Activated naive CD8-positive, alpha-beta T cell treated with anti-CD3 and anti-CD28 coated beads, Interleukin-2, amount 50 U/mL, for 24 hours (primary cell): ENCODE data around the gene USP33.
A peak's percentile ranks its signal among the peaks of the same experiment; 100 is the strongest.
"Not testable (repeated sequence)": the region's sequence is repeated elsewhere in the genome, so short reads cannot be mapped to it uniquely, and the experiment has no call there.

Source experiments
- ATAC-seq: fragments of 150-1000 bp; cut with Tn5 transposase; one replicate; pipeline ENCODE4 v1.10.0; 2021
- DNase-seq: peaks from one replicate; pipeline ENCODE4 v3.0.0; 2021
- H3K27ac Mint-ChIP-seq: one replicate; pipeline ENCODE4 v1.8.0; 2021; ENCODE audit warnings: mild to moderate bottlenecking, mixed read lengths
- H3K27me3 Mint-ChIP-seq: one replicate; pipeline ENCODE4 v1.8.0; 2021; ENCODE audit warnings: mixed read lengths
- H3K36me3 Mint-ChIP-seq: one replicate; pipeline ENCODE4 v1.8.0; 2021; ENCODE audit warnings: low read depth, mixed read lengths
- H3K4me1 Mint-ChIP-seq: one replicate; pipeline ENCODE4 v1.8.0; 2021; ENCODE audit warnings: mixed read lengths
- H3K4me3 Mint-ChIP-seq: one replicate; pipeline ENCODE4 v1.8.0; 2021; ENCODE audit warnings: mild to moderate bottlenecking, moderate library complexity, mixed read lengths
- H3K9me3 Mint-ChIP-seq: one replicate; pipeline ENCODE4 v1.8.0; 2021; ENCODE audit warnings: mixed read lengths

The USP33 gene

DNA sequence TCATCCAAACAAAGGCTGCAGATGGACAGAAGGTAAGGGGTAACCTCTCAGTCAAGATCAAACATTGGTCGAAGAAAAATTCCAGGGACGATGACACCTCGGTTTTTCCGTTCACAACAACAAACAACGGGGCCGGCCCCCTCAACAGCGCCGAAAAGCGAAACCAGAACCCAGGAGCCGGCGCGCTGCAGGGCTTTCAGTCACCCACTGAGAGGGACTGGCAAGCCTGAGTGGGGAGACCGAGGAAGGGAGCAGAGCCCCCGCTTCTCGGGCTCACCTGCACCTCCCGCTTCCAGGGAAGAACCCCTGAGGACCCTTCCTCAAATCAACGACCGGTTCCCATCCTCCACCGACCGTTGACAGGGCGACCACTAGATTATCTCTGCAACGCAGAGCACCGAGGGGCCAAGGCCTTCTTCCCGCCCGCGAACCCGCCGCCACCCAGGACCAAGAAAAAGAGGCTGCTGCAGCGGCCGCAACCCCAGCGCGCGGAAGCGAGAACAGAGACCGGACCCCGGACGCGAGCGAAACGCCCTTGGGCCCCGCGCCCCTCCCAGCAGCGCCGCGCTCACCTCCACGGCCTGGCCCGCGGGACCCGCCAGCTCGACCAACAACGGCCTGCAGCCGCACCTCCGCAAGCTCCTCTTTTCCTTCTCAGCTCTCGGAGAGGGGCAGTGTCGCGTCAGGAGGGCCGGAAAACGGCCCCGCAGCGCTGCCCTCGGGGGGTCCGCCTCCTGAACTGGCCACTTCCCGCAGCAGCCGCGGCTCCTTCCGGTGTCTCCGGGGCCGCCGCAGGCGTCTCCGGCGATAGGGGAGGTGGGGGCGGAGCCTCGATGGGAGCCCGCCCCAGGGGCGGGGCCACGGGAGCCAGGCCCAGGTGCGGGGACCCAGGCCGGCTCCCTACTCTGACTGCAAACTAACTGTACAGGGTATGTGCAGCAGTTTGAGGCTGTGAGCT lies at the start of gene USP33:
Gene USP33, minus strand, starts transcription at position 782 of the 958 bp plus-strand sequence. CDS start 18,155 bp downstream, outside the sequence.
- Mint-ChIP-seq H3K9me3 (no peaks in the 10 kb centered on the region), H3K36me3 (no peaks in the 10 kb centered on the region), H3K4me3 (peak within 1 kb of the TSS; percentile 91), H3K27ac (peak within 1 kb of the TSS; percentile 94), H3K27me3 (no peaks in the 10 kb centered on the region), H3K4me1 (peaks cover 47% of the 10 kb centered on the region)
- ATAC-seq (peak; percentile 92), DNase-seq (peak; percentile 95)

DNA sequence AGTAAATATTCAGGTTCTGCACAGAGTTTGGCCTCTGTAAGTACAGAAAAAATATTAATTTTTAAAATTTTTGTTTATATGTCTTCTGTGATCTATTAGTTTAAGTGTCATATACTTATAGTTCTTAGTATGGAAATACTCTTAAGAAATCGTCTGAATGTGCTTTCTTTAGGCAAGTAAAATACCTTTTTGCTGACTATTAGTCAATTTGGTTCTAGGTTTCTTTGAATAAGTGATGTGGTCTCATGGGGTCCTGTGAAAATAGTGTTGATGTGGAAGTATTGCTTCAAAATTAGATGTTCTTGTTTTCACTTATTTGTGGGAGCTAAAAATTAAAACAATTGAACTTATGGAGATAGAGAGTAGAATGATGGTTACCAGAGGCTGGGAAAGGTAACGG lies 43.7 kb upstream of the USP33 start:
- ATAC-seq (no peak), DNase-seq (no peak)
- Mint-ChIP-seq H3K4me1 (no peaks in the 10 kb centered on the region), H3K36me3 (peaks cover 22% of the 10 kb centered on the region), H3K27me3 (no peaks in the 10 kb centered on the region), H3K27ac (no peak overlapping the region), H3K4me3 (no peak overlapping the region), H3K9me3 (no peaks in the 10 kb centered on the region)

DNA sequence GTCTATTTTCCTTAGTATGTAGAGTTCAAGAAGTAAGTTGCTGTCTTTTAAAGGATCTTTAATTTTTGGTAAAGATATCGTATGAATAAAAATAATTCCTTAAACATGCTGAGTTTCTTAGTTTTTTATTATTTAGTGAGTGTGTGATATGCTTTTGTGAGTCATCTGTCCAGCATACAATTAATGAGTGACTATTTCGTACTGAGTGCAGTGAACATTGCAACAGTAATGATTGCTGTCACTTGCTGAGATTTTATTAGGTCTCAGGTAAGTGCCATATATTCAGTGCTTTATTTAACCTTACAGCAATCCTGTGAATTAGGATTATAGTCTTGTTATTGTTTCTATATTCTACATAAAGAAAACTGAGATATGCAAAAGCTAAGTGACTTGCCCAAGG lies 42.4 kb upstream of the USP33 start:
- Mint-ChIP-seq H3K27ac (no peak overlapping the region), H3K36me3 (peaks cover 23% of the 10 kb centered on the region), H3K4me1 (no peaks in the 10 kb centered on the region), H3K27me3 (no peaks in the 10 kb centered on the region), H3K9me3 (no peaks in the 10 kb centered on the region), H3K4me3 (no peak overlapping the region)
- DNase-seq (no peak), ATAC-seq (no peak)

DNA sequence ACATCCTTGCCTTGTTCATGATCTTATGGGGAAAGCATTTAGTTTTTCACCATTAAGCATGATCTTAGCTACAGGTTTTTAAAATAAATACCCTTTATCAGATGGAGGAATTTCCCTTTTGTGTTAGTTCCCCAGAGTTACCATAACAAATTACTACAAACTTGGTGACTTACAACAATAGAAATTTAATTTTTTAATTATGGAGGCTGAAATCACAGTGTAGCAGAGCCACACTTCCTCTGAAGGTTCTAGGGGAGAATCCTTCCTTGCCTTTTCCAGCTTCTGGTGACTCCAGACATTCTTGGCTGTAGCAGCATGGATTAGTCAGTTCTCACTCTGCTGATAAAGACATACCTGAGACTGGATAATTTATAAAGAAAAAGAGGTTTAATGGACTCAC lies 38.3 kb upstream of the USP33 start:
- DNase-seq (no peak), ATAC-seq (no peak)
- no peaks in the 10 kb centered on the region for H3K27me3 Mint-ChIP-seq
- H3K4me1 Mint-ChIP-seq, result peaks cover 4% of the 10 kb centered on the region
- H3K36me3 Mint-ChIP-seq, result peaks cover 12% of the 10 kb centered on the region
- H3K4me3 Mint-ChIP-seq, result no peak overlapping the region
- H3K27ac Mint-ChIP-seq, result no peak overlapping the region
- no peaks in the 10 kb centered on the region for H3K9me3 Mint-ChIP-seq

DNA sequence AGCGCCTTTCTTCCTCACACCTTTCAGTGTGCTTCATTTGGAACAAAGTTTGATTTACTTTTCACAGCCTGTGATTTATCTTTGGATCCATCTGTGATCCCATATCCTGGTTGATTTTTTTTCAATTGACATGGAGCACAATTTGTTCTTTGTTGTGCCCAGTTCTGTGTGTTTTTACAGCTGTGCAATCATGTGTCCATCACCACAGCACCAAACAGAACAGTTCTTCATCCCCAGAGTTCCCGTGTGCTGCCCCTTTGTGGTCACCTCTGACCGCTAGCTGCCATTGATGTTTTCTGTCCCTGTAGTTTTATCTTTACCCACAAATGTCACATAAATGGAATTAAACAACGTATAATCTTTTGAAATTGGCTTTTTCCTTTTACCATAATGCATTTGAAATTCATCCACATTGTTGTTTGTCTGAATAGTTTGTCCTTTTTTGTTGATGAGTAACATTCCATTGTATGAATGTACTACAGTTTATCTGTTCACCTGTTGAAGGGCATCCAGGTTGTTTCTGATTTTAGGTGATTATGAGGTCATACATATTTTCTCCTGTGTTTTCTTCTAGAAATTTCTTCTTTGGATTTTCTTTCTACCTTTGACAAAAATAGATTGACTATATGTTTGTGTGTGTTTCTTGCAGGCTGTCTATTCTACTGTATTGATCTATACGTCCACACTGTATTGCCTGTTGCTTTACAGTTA lies 37.2 kb upstream of the USP33 start:
- H3K36me3 Mint-ChIP-seq, result peaks cover 15% of the 10 kb centered on the region

DNA sequence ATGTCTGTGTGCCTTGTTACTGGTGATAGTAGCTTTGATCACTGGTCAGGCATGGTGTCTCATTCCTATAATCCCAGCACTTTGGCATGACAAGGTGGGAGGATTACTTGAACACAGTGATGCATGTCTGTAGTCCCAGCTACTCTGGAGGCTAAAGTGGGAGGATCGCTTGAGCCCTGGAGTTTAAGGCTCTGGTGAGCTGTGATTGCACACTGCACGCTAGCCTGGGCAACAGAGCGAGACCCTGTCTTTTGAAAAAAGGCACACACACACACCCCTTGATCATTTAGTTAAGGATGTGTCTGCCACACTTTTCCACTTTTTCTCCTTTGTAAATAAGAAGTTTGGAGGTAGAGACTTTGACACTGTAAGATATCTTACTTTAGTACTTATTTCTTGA lies 34.9 kb upstream of the USP33 start:
- ATAC-seq (no peak), DNase-seq (no peak)
- no peak overlapping the region for H3K27ac Mint-ChIP-seq
- no peaks in the 10 kb centered on the region for H3K27me3 Mint-ChIP-seq
- H3K36me3 Mint-ChIP-seq, result peaks cover 12% of the 10 kb centered on the region
- H3K4me1 Mint-ChIP-seq, result peaks cover 7% of the 10 kb centered on the region
- no peaks in the 10 kb centered on the region for H3K9me3 Mint-ChIP-seq
- H3K4me3 Mint-ChIP-seq, result no peak overlapping the region

More for the DNA sequence above, 37.2 kb upstream of the USP33 start:
- Mint-ChIP-seq H3K9me3 (no peaks in the 10 kb centered on the region), H3K4me1 (peaks cover 7% of the 10 kb centered on the region), H3K27me3 (no peaks in the 10 kb centered on the region), H3K4me3 (no peak overlapping the region), H3K27ac (no peak overlapping the region)
- DNase-seq (no peak), ATAC-seq (no peak)

DNA sequence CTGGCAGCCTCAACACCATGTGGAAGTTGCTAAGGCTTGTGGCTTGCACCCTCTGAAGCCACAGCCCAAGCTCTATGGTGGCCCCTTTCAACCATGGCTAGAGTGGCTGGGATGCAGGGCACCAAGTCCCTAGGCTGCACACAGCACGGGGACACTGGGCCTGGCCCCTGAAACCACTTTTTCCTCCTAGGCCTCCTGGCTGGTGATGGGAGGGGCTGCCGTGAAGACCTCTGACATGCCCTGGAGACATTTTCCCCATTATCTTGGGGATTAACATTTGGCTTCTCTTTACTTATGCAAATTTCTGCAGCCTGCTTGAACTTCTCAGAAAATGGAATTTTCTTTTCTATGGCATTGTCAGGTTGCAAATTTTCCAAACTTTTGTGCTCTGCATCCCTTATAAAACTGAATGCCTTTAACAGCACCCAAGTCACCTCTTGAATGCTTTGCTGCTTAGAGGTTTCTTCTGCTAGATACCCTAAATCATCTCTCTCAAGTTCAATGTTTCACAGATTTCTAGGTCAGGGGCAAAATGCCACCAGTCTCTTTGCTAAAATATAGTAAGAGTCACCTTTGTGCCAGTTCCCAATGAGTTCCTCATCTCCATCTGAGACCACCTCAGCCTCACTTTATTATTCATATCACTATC lies 26.6 kb upstream of the USP33 start:
- not testable (repeated sequence) for H3K27me3 Mint-ChIP-seq, H3K9me3 Mint-ChIP-seq, ATAC-seq, H3K27ac Mint-ChIP-seq, DNase-seq, H3K4me3 Mint-ChIP-seq
- H3K4me1 Mint-ChIP-seq, result peaks cover 11% of the 10 kb centered on the region
- peaks cover 45% of the 10 kb centered on the region for H3K36me3 Mint-ChIP-seq

DNA sequence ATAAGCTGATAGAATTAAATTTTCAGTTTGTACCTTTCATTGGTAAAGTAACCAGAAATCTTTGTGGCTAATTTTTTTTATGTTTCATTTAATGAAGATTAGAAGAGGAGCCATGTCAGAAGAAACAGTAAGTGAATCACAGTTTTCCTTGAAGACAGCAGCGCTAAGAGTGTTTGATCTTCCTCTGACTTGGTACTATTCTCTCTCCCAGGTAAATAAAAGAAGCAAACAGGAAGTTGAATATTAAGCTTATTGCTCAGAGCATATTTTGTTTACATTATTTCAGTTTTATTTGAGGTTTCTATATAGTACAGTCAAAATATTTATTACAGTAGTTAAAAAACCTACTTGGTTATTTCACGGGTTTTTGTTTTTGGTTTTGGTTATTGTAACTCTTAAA lies 23.5 kb upstream of the USP33 start:
- Mint-ChIP-seq H3K4me1 (peaks cover 33% of the 10 kb centered on the region), H3K4me3 (no peak overlapping the region), H3K27me3 (no peaks in the 10 kb centered on the region), H3K9me3 (peaks cover 5% of the 10 kb centered on the region), H3K36me3 (peaks cover 36% of the 10 kb centered on the region), H3K27ac (no peak overlapping the region)
- DNase-seq (no peak), ATAC-seq (no peak)

DNA sequence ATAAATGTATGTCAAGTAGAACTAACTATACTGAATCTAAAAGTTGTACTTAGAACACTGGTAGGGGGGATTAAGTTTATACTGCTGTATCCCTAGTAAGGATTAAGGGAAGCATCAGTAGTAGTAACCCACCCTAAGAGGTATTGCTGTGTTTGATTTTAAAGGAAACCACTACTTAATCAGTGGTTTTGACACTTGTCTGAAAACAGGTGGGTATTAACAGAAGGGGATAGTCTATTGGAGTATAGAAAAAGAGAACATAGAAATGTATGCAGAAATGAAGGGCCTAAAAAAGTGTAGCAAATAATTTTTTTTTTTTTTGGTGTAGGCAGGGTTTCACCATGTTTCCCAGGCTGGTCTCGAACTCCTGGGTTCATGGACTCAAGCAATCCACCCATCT lies 22.0 kb upstream of the USP33 start:
- DNase-seq (no peak), ATAC-seq (no peak)
- H3K27ac Mint-ChIP-seq, result no peak overlapping the region
- peaks cover 3% of the 10 kb centered on the region for H3K9me3 Mint-ChIP-seq
- H3K4me1 Mint-ChIP-seq, result peaks cover 33% of the 10 kb centered on the region
- H3K36me3 Mint-ChIP-seq, result peaks cover 29% of the 10 kb centered on the region
- no peak overlapping the region for H3K4me3 Mint-ChIP-seq
- no peaks in the 10 kb centered on the region for H3K27me3 Mint-ChIP-seq

DNA sequence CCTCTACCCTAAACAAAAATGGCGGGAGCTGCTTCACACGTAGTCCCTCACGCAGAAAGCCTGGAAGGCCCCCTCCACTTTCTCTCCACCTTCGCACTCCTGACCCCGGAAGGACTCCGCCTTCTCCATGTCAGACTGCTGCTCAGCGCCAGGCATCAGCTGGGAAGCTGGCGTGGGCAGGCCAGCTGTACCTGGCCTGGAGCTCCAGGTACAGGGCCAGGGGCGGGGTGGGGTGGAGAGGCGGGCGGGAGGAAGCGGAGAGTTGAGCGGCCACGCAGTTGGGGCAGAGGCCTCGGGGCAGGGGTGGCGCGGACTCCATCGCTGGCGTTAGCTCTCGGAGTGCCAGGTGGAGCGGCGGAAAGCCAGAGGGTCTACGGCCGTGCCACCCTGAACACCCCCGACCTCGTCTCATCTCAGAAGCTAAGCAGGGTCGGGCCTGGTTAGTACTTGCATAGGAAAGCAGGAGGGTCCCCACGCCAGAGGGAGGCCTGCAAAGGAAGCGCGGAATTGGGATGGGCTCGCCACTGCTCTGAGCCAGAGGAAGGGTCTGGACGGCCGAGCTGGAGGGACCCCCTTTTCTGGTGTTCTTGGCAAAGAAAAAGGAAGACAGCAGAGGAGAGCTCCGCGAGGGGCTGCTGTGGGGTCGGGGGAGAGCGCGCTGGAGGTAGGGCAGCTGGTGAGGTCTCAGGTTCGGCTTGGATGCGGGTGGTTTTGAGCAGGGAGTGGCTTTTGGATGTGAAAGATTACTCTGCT lies 20.1 kb upstream of the USP33 start, which contains the start of gene MIGA1:
Gene MIGA1, plus strand, starts transcription at position 121 of the 753 bp plus-strand sequence. CDS start 3,604 bp downstream, outside the sequence.
- H3K9me3 Mint-ChIP-seq, result no peaks in the 10 kb centered on the region
- ATAC-seq (peak; percentile 99), DNase-seq (peak; percentile 82)
- peaks cover 12% of the 10 kb centered on the region for H3K36me3 Mint-ChIP-seq
- peak within 1 kb of the TSS; percentile 98 for H3K4me3 Mint-ChIP-seq
- peak within 1 kb of the TSS; percentile 85 for H3K27ac Mint-ChIP-seq
- peaks cover 33% of the 10 kb centered on the region for H3K4me1 Mint-ChIP-seq
- no peaks in the 10 kb centered on the region for H3K27me3 Mint-ChIP-seq

DNA sequence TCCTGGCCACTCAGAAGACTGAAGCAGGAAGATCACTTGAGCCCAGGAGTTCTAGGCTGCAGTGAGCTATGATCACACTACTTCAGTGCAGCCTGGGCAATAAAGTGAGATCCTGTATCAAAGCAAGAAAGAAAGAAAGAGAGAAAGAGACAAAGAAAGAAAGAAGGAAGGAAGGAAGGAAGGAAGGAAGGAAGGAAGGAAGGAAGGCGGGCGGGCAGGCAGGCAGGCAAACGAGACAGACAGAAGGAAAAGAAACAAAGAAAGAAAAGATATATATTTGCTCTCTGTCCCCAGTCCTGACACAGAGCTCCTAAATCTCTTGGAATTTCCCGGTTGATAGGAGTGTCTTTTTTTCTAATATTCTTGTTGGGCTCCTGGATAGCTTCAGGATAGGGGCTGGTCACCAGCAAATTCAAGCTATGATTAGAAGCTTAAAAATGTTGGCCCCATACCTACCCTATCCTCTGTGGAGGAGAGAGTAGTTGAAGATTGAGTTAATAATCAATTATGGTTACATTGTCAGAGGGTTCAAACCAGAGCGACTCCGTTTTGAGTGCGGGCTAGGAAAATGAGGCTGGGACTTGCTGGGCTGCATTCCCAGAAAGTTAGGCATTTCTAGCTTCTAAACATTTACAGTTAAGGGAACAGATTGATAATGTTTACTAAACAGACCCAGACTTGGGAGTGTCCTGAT lies 16.5 kb upstream of the USP33 start:
- Mint-ChIP-seq H3K4me1 (peaks cover 22% of the 10 kb centered on the region), H3K36me3 (no peaks in the 10 kb centered on the region), H3K27ac (no peak overlapping the region), H3K4me3 (no peak overlapping the region), H3K27me3 (no peaks in the 10 kb centered on the region), H3K9me3 (no peaks in the 10 kb centered on the region)
- DNase-seq (no peak), ATAC-seq (no peak)

DNA sequence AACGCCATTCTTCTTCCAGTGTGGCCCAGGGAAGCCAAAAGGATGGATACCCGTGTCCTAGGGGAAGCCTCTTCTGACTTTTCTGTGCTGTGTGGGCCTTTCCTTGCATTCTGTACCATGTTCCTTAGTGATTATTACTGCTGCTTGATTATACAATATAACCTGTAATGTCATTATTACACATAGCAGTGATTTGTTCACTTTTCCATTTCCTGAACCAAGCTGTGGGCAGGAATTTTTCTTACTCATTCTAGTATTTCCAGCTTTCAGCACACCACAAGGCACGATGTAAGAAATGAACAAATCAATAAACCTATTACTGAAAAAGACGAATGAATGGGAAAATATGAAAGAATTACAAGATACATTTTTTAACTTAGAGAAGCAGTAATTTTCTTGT lies 8.4 kb upstream of the USP33 start:
- DNase-seq, result no peak
- H3K36me3 Mint-ChIP-seq, result no peaks in the 10 kb centered on the region
- H3K4me1 Mint-ChIP-seq, result peaks cover 3% of the 10 kb centered on the region
- H3K9me3 Mint-ChIP-seq, result no peaks in the 10 kb centered on the region
- no peak overlapping the region for H3K27ac Mint-ChIP-seq
- no peak for ATAC-seq
- H3K27me3 Mint-ChIP-seq, result no peaks in the 10 kb centered on the region
- H3K4me3 Mint-ChIP-seq, result no peak overlapping the region

DNA sequence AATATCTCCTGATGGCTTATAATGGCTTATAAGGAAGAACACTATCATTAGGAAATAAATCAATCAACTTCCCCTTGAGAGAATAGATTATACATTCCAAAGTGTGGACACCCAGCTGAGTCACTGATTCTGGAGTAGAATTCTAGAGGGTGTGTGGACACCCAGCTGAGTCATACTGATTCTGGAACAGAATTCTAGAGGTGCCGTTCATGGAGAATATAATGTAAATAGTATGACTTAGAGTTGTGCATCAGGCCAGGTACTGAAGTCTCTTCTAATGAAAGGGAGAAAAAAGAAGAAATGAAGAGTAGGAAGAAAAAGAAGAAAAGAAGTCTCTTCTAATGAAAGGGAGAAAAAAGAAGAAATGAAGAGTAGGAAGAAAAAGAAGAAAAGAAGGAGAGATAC lies 2.4 kb upstream of the USP33 start:
- Mint-ChIP-seq H3K9me3 (no peaks in the 10 kb centered on the region), H3K27me3 (no peaks in the 10 kb centered on the region), H3K4me3 (no peak overlapping the region), H3K4me1 (peaks cover 26% of the 10 kb centered on the region), H3K27ac (no peak overlapping the region), H3K36me3 (no peaks in the 10 kb centered on the region)
- no peak for DNase-seq
- ATAC-seq, result no peak
